Measurements from ENCODE around the gene SORCS2. TPM values are rescaled to one million over a fixed set of nuclear protein-coding genes. Genes with fewer than 3 reads are reported as not detected.

Gene SORCS2
- total and polyA plus RNA-seq, 2 of the 4 experiments (the other 2 are of a cell fraction) = 0.36 to 0.62 TPM

DNA sequence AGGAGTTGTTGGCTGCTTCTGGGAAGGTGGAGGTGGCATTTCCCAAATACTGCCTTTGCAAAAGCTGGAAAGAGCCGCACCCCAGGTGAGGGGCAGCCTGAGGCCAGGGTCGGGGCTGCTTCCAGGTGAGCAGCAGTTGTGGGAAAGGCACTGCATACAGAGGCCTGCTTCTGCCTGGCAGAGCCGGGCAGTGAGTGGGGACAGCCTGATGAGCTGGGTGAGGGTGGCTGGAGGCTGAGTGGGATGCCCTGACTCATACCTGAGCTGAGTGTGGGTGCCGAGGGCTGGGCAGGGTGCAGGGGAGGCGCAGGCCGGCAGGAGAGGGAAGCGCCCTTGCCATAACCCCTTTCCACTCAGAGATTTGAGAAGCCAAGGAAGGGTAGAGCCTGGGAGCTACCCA, 248.9 kb downstream of the SORCS2 start:
- WGBS, 2 experiments (ENCODE audit: extremely low coverage in 2 of 2, insufficient read length in 1 of 2) = 61% methylated on average over 3 of the region's 7 CpGs; no CpG with 5 or more reads in 1 of the 2 experiments
- CTCF ChIA-PET = no interaction called here

More for the DNA sequence above, 248.9 kb downstream of the SORCS2 start:
- Histone ChIP-seq H2BK20ac (ENCODE audit: low read depth, low read length) (no peak overlapping the region), H3K36me3 (ENCODE audit: control insufficient read depth, insufficient read depth, low read length) (no peaks in the 10 kb centered on the region), H3K4ac (ENCODE audit: low read depth, low read length) (no peak overlapping the region), H3K27me3 (ENCODE audit: control insufficient read depth, insufficient read depth, low read length) (peaks cover 13% of the 10 kb centered on the region), H4K5ac (ENCODE audit: low read depth, low read length) (no peak overlapping the region), H2BK5ac (ENCODE audit: low read depth, low read length, poor library complexity, severe bottlenecking) (no peak overlapping the region), H3K18ac (ENCODE audit: low read depth, low read length) (no peak overlapping the region), H2BK120ac (ENCODE audit: low read depth, low read length) (no peak overlapping the region), H4K8ac (ENCODE audit: low read depth in 2 of 2, low read length in 2 of 2) (no peak overlapping the region), H3K23ac (ENCODE audit: low read depth, low read length) (no peak overlapping the region), H3K56ac (ENCODE audit: extremely low read depth, insufficient read depth, low read length) (no peak overlapping the region), H3K27ac (ENCODE audit: insufficient read depth, low read length) (no peak overlapping the region), H3K4me3 (ENCODE audit: insufficient read depth, low read depth, low read length) (no peak overlapping the region), H2AFZ (replicated peaks; ENCODE audit: low read length, poor library complexity) (no peak overlapping the region), H4K20me1 (ENCODE audit: insufficient read depth, low read length) (no peaks in the 10 kb centered on the region), H2BK15ac (ENCODE audit: low read depth, low read length) (no peak overlapping the region), H3K9me3 (ENCODE audit: control insufficient read depth, insufficient read depth, low read length) (no peaks in the 10 kb centered on the region), H3K4me1 (ENCODE audit: control insufficient read depth, insufficient read depth, low read length) (no peaks in the 10 kb centered on the region), H3K9ac (ENCODE audit: low read depth, low read length) (no peak overlapping the region), H3K14ac (replicated peaks; ENCODE audit: low read depth, low read length) (no peak overlapping the region), H3K79me1 (ENCODE audit: low read depth in 1 of 2, low read length in 2 of 2) (no peaks in the 10 kb centered on the region), H2AK5ac (ENCODE audit: low read depth, low read length) (no peak overlapping the region), H2AK9ac (replicated peaks; ENCODE audit: low read depth, low read length, poor library complexity) (no peak overlapping the region), H4K91ac (ENCODE audit: insufficient read depth, low read depth, low read length) (no peak overlapping the region), H3K9me1 (ENCODE audit: insufficient read depth, low read length) (no peaks in the 10 kb centered on the region), H3K4me2 (ENCODE audit: low read depth, low read length) (no peak overlapping the region)
- DNase-seq (no peak), ATAC-seq (ENCODE audit: low read depth) (no peak)
- dilution Hi-C loops (cut with HindIII; ENCODE audit: low sequenced_read_pairs, unreplicated experiment) (no loop called here), intact Hi-C loops (cut with micrococcal nuclease) (no loop called here), in situ Hi-C loops (cut with MboI; ENCODE audit: low sequenced_read_pairs) (no loop called here)
- POLR2A ChIA-PET (ENCODE audit: unreplicated experiment) = no interaction called here
- TF ChIP-seq MAZ (IDR thresholded peaks at IDR 0.05; ENCODE audit: borderline replicate concordance, low read depth, low read length) (no peak), MAFK (IDR thresholded peaks at IDR 0.05; ENCODE audit: low read depth, low read length) (no peak), RAD21 (IDR thresholded peaks at IDR 0.05; ENCODE audit: low read length) (no peak), FOS (IDR thresholded peaks at IDR 0.05; ENCODE audit: low read depth, low read length) (no peak), MXI1 (IDR thresholded peaks at IDR 0.05; ENCODE audit: borderline replicate concordance, low read depth, low read length) (no peak), CHD1 (IDR thresholded peaks at IDR 0.05; ENCODE audit: low read depth, low read length) (no peak), RFX5 (IDR thresholded peaks at IDR 0.05; ENCODE audit: low read depth, low read length) (no peak), NFE2L2 (IDR thresholded peaks at IDR 0.05; ENCODE audit: low read depth, low read length) (no peak), CEBPB (IDR thresholded peaks at IDR 0.05; ENCODE audit: low read depth, low read length) (no peak), POLR2A (IDR thresholded peaks at IDR 0.05; ENCODE audit: low read depth, low read length) (no peak), BHLHE40 (IDR thresholded peaks at IDR 0.05; ENCODE audit: low read depth, low read length) (no peak), RCOR1 (IDR thresholded peaks at IDR 0.05; ENCODE audit: insufficient replicate concordance, low read length) (no peak), SMC3 (IDR thresholded peaks at IDR 0.05; ENCODE audit: low read depth, low read length) (no peak)
- TF ChIP-seq, protein P1, sequence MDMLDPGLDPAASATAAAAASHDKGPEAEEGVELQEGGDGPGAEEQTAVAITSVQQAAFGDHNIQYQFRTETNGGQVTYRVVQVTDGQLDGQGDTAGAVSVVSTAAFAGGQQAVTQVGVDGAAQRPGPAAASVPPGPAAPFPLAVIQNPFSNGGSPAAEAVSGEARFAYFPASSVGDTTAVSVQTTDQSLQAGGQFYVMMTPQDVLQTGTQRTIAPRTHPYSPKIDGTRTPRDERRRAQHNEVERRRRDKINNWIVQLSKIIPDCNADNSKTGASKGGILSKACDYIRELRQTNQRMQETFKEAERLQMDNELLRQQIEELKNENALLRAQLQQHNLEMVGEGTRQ (IDR thresholded peaks at IDR 0.05; ENCODE audit: low read depth, low read length) = no peak
- TF ChIP-seq, protein P2, sequence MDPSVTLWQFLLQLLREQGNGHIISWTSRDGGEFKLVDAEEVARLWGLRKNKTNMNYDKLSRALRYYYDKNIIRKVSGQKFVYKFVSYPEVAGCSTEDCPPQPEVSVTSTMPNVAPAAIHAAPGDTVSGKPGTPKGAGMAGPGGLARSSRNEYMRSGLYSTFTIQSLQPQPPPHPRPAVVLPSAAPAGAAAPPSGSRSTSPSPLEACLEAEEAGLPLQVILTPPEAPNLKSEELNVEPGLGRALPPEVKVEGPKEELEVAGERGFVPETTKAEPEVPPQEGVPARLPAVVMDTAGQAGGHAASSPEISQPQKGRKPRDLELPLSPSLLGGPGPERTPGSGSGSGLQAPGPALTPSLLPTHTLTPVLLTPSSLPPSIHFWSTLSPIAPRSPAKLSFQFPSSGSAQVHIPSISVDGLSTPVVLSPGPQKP (IDR thresholded peaks at IDR 0.05; ENCODE audit: borderline replicate concordance, low read depth, low read length) = no peak
- TF ChIP-seq, protein P3, sequence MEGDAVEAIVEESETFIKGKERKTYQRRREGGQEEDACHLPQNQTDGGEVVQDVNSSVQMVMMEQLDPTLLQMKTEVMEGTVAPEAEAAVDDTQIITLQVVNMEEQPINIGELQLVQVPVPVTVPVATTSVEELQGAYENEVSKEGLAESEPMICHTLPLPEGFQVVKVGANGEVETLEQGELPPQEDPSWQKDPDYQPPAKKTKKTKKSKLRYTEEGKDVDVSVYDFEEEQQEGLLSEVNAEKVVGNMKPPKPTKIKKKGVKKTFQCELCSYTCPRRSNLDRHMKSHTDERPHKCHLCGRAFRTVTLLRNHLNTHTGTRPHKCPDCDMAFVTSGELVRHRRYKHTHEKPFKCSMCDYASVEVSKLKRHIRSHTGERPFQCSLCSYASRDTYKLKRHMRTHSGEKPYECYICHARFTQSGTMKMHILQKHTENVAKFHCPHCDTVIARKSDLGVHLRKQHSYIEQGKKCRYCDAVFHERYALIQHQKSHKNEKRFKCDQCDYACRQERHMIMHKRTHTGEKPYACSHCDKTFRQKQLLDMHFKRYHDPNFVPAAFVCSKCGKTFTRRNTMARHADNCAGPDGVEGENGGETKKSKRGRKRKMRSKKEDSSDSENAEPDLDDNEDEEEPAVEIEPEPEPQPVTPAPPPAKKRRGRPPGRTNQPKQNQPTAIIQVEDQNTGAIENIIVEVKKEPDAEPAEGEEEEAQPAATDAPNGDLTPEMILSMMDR (conservative IDR thresholded peaks at IDR 0.05; ENCODE audit: low read depth, low read length) = no peak
- no TSS peak for BruUV-seq (replicated peaks)
